Sigmoid colon (tissue), 4 donors: ENCODE data around the gene PARG.
"Not testable (repeated sequence)": the region's sequence is repeated elsewhere in the genome, so short reads cannot be mapped to it uniquely, and the experiment has no call there.

Source experiments
- EP300 ChIP-seq, 4 donors: sonication (generic); formaldehyde crosslinking; IDR thresholded peaks; one replicate each; pipeline ENCODE4 v1.6.1; 2017; ENCODE audit warnings: antibody characterized with exemption in 4 of 4
- TF ChIP-seq, protein P1 (sequence below), 4 experiments: fragments of 450-650 bp in 3 of 4; fragments of 200-600 bp in 1 of 4; IDR thresholded peaks; one replicate each; pipeline ENCODE4 v1.5.1; 2016 to 2019; ENCODE audit warnings: antibody characterized with exemption in 4 of 4, mild to moderate bottlenecking in 3 of 4, moderate library complexity in 2 of 4

DNA sequence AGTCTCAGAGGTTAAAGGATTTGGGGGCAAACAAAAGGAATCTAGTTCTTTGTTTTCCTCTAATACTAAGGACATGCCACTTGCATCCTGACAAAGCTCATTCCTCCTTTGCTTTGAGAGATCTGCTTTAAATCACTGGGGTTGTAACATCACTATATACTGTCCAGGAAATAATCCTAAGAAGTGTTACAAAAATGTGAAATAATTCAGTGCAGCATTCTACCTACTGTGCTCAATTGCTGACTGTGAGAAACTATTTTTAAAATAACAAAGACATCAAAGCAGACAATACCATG, 99.5 kb downstream of the PARG start:
- TF ChIP-seq, protein P1, sequence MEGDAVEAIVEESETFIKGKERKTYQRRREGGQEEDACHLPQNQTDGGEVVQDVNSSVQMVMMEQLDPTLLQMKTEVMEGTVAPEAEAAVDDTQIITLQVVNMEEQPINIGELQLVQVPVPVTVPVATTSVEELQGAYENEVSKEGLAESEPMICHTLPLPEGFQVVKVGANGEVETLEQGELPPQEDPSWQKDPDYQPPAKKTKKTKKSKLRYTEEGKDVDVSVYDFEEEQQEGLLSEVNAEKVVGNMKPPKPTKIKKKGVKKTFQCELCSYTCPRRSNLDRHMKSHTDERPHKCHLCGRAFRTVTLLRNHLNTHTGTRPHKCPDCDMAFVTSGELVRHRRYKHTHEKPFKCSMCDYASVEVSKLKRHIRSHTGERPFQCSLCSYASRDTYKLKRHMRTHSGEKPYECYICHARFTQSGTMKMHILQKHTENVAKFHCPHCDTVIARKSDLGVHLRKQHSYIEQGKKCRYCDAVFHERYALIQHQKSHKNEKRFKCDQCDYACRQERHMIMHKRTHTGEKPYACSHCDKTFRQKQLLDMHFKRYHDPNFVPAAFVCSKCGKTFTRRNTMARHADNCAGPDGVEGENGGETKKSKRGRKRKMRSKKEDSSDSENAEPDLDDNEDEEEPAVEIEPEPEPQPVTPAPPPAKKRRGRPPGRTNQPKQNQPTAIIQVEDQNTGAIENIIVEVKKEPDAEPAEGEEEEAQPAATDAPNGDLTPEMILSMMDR (IDR thresholded peaks at IDR 0.05): not testable (repeated sequence)
- not testable (repeated sequence) for TF ChIP-seq EP300 (IDR thresholded peaks at IDR 0.05)
